Measurements from ENCODE around the gene SEC14L3. TPM values are rescaled to one million over a fixed set of nuclear protein-coding genes. Genes with fewer than 3 reads are reported as not detected.

Gene SEC14L3
- polyA plus RNA-seq, 1 of the 3 experiments (the other 2 are of a cell fraction): not detected

DNA sequence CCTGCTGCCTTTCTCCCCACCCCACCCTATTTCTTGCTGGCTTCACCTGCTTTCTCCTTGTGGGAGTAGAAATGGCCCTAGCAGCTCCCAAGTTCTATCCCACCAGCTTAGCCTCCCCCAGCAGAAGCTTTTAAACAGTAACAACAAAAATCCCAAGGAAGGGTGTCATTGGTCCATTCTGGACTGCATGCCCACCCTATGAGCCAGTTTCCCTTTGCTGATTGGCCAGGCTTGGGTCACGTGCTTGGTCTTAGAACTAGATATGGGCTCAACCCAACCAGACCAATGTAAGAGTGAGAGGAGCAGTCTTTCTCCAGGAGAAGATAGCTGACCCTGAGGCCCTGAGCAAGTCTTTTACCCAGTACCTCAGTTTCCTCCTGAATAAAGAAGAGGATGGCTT, 43.9 kb downstream of the SEC14L3 start:
- no peak overlapping the region for H3K27ac ChIP-seq (ENCODE audit: low read depth in 2 of 2, low read length in 1 of 2)
- POLR2A ChIA-PET: no interaction called here

DNA sequence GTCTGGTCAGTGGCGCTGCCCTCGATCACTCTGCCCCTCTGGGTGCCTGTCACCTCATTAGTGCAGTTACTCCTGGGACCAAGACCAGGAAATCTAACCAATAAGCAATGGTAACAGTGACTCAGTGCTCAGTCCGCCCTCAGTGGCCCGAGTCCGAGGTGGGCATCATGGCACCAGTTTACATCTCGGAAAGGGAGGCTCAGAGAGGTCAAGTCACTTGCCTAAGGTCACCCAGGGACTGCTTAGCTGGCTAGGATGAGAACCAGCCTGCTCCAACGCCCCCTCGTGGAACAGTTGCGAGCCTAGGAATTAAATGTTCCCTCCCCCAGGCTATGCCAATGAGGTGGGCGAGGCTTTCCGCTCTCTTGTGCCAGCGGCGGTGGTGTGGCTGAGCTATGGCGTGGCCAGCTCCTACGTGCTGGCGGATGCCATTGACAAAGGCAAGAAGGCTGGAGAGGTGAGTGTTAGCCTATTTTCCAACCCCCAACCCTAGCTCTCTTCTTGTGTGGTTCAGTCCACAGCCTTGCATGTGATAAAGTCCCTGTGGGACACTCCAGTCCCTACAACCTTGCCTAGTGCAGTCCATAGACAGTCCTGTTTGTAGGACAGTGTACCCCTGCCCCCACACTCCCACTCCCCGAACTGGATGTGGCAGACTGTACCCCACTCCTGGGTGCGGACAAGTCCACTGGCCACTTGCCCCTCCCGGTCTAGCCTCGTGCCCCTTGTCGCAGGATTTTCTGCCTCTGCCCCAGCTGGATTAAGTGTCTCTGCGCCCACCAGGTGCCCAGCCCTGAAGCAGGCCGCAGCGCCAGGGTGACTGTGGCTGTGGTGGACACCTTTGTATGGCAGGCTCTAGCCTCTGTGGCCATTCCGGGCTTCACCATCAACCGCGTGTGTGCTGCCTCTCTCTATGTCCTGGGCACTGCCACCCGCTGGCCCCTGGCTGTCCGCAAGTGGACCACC, 45.1 kb downstream of the SEC14L3 start:
- Histone ChIP-seq H3K4me2 (peak overlapping the region; percentile 97), H4K20me1 (ENCODE audit: insufficient read depth) (no peaks in the 10 kb centered on the region), H3K9me2 (no peaks in the 10 kb centered on the region), H3K79me2 (ENCODE audit: insufficient read depth) (no peaks in the 10 kb centered on the region), H3F3A (replicated peaks; ENCODE audit: insufficient read depth) (peaks cover 28% of the 10 kb centered on the region), H3K4me1 (ENCODE audit: control insufficient read depth in 1 of 2, insufficient read depth in 2 of 2, low read depth in 1 of 2, low read length in 1 of 2) (peaks cover 22 to 34% of the 10 kb centered on the region in 2 experiments), H3K9ac (peak overlapping the region; percentile 74), H2AFZ (ENCODE audit: low read depth) (no peak overlapping the region), H3K27me3 (ENCODE audit: insufficient read depth) (no peaks in the 10 kb centered on the region), H3K27ac (ENCODE audit: low read depth in 2 of 2, low read length in 1 of 2) (peak overlapping the region in 1 of 2 experiments; percentile 99; a peak in 1 of 4 replicates), H3K4me3 (ENCODE audit: low read depth in 2 of 2, low read length in 1 of 2) (peak overlapping the region; percentile 71 to 72), H3K9me3 (no peaks in the 10 kb centered on the region), H3K36me3 (replicated peaks in 1 of 2; ENCODE audit: control insufficient read depth in 1 of 2, insufficient read depth in 2 of 2, low read length in 1 of 2) (peaks cover 0 to 5% of the 10 kb centered on the region in 2 experiments)
- ChIA-PET CTCF (interaction anchor here (0.6 to 2.5 kb wide), 18 partner anchors 8 to 319 kb away, joined by 3 to 14 read pairs (median 4); partner anchors contain the start of genes RNF215, SEC14L2 and TCN2), POLR2A (interaction anchor here (0.7 to 0.8 kb wide), 2 partner anchors 60 to 70 kb away, joined by 3 to 4 read pairs; partner anchors contain the start of genes CCDC157 and SF3A1)
- DNase-seq: peak; percentile 86
- 73% methylated on average over 22 of the region's 29 CpGs for WGBS (ENCODE audit: low lambda C conversion rate)
- TF ChIP-seq, protein P1, sequence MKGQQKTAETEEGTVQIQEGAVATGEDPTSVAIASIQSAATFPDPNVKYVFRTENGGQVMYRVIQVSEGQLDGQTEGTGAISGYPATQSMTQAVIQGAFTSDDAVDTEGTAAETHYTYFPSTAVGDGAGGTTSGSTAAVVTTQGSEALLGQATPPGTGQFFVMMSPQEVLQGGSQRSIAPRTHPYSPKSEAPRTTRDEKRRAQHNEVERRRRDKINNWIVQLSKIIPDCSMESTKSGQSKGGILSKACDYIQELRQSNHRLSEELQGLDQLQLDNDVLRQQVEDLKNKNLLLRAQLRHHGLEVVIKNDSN (IDR thresholded peaks at IDR 0.05; ENCODE audit: borderline replicate concordance, low read depth): no peak
- TF ChIP-seq, protein P2, sequence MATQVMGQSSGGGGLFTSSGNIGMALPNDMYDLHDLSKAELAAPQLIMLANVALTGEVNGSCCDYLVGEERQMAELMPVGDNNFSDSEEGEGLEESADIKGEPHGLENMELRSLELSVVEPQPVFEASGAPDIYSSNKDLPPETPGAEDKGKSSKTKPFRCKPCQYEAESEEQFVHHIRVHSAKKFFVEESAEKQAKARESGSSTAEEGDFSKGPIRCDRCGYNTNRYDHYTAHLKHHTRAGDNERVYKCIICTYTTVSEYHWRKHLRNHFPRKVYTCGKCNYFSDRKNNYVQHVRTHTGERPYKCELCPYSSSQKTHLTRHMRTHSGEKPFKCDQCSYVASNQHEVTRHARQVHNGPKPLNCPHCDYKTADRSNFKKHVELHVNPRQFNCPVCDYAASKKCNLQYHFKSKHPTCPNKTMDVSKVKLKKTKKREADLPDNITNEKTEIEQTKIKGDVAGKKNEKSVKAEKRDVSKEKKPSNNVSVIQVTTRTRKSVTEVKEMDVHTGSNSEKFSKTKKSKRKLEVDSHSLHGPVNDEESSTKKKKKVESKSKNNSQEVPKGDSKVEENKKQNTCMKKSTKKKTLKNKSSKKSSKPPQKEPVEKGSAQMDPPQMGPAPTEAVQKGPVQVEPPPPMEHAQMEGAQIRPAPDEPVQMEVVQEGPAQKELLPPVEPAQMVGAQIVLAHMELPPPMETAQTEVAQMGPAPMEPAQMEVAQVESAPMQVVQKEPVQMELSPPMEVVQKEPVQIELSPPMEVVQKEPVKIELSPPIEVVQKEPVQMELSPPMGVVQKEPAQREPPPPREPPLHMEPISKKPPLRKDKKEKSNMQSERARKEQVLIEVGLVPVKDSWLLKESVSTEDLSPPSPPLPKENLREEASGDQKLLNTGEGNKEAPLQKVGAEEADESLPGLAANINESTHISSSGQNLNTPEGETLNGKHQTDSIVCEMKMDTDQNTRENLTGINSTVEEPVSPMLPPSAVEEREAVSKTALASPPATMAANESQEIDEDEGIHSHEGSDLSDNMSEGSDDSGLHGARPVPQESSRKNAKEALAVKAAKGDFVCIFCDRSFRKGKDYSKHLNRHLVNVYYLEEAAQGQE (IDR thresholded peaks at IDR 0.05; ENCODE audit: low read depth, low read length): no peak
- TF ChIP-seq SMC3 (IDR thresholded peaks at IDR 0.05; ENCODE audit: low read depth, low read length): peak; percentile 49
- peak; percentile 58 for TF ChIP-seq CHD2 (IDR thresholded peaks at IDR 0.05; ENCODE audit: low read length, partially characterized antibody)
- no peak for TF ChIP-seq EZH2phosphoT487 (IDR thresholded peaks at IDR 0.05; ENCODE audit: borderline replicate concordance, low read depth)
- no peak for TF ChIP-seq GABPA (IDR thresholded peaks at IDR 0.05; ENCODE audit: low read depth)
- TF ChIP-seq, protein P3, sequence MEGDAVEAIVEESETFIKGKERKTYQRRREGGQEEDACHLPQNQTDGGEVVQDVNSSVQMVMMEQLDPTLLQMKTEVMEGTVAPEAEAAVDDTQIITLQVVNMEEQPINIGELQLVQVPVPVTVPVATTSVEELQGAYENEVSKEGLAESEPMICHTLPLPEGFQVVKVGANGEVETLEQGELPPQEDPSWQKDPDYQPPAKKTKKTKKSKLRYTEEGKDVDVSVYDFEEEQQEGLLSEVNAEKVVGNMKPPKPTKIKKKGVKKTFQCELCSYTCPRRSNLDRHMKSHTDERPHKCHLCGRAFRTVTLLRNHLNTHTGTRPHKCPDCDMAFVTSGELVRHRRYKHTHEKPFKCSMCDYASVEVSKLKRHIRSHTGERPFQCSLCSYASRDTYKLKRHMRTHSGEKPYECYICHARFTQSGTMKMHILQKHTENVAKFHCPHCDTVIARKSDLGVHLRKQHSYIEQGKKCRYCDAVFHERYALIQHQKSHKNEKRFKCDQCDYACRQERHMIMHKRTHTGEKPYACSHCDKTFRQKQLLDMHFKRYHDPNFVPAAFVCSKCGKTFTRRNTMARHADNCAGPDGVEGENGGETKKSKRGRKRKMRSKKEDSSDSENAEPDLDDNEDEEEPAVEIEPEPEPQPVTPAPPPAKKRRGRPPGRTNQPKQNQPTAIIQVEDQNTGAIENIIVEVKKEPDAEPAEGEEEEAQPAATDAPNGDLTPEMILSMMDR (IDR thresholded peaks at IDR 0.05): peak; percentile 73
- TF ChIP-seq RCOR1 (IDR thresholded peaks at IDR 0.05; ENCODE audit: low read length): peak; percentile 30; the same call in 1 of the 2 replicates

More for the DNA sequence above, 43.9 kb downstream of the SEC14L3 start:
- no peak for DNase-seq
- Histone ChIP-seq H3K36me3 (replicated peaks in 1 of 2; ENCODE audit: control insufficient read depth in 1 of 2, insufficient read depth in 2 of 2, low read length in 1 of 2) (no peaks in the 10 kb centered on the region), H2AFZ (ENCODE audit: low read depth) (no peak overlapping the region), H4K20me1 (ENCODE audit: insufficient read depth) (no peaks in the 10 kb centered on the region), H3K79me2 (ENCODE audit: insufficient read depth) (no peaks in the 10 kb centered on the region), H3K27me3 (ENCODE audit: insufficient read depth) (no peaks in the 10 kb centered on the region), H3K4me3 (ENCODE audit: low read depth in 2 of 2, low read length in 1 of 2) (no peak overlapping the region), H3K4me2 (no peak overlapping the region), H3K9me3 (no peaks in the 10 kb centered on the region), H3K9me2 (no peaks in the 10 kb centered on the region), H3K4me1 (ENCODE audit: control insufficient read depth in 1 of 2, insufficient read depth in 2 of 2, low read depth in 1 of 2, low read length in 1 of 2) (peaks cover 12 to 22% of the 10 kb centered on the region in 2 experiments; a peak in 2 of 4 replicates), H3K9ac (no peak overlapping the region), H3F3A (replicated peaks; ENCODE audit: insufficient read depth) (peaks cover 16% of the 10 kb centered on the region)
- TF ChIP-seq, protein P4, sequence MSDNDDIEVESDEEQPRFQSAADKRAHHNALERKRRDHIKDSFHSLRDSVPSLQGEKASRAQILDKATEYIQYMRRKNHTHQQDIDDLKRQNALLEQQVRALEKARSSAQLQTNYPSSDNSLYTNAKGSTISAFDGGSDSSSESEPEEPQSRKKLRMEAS (IDR thresholded peaks at IDR 0.05; ENCODE audit: low read depth): no peak
- TF ChIP-seq, protein P1 (IDR thresholded peaks at IDR 0.05; ENCODE audit: borderline replicate concordance, low read depth): no peak
- no peak for TF ChIP-seq RFX5 (IDR thresholded peaks at IDR 0.05; ENCODE audit: low read length)
- no peak for TF ChIP-seq NFIC (IDR thresholded peaks at IDR 0.05; ENCODE audit: borderline replicate concordance)
- TF ChIP-seq ELF1 (IDR thresholded peaks at IDR 0.05): no peak
- TF ChIP-seq FOXM1 (IDR thresholded peaks at IDR 0.05; ENCODE audit: low read depth): no peak
- no peak for TF ChIP-seq YY1 (IDR thresholded peaks at IDR 0.05; ENCODE audit: low read depth)
- no peak for TF ChIP-seq TCF12 (IDR thresholded peaks at IDR 0.05)
- no peak for TF ChIP-seq RCOR1 (IDR thresholded peaks at IDR 0.05; ENCODE audit: low read length)
- TF ChIP-seq JUND (IDR thresholded peaks at IDR 0.05): no peak
- TF ChIP-seq, protein P5, sequence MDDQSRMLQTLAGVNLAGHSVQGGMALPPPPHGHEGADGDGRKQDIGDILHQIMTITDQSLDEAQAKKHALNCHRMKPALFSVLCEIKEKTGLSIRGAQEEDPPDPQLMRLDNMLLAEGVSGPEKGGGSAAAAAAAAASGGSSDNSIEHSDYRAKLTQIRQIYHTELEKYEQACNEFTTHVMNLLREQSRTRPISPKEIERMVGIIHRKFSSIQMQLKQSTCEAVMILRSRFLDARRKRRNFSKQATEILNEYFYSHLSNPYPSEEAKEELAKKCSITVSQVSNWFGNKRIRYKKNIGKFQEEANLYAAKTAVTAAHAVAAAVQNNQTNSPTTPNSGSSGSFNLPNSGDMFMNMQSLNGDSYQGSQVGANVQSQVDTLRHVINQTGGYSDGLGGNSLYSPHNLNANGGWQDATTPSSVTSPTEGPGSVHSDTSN (IDR thresholded peaks at IDR 0.05): no peak
- TF ChIP-seq RXRA (IDR thresholded peaks at IDR 0.05; ENCODE audit: borderline replicate concordance, low read depth): no peak
- 83% methylated on average over 1 of the region's 1 CpG for WGBS (ENCODE audit: low lambda C conversion rate)
- CTCF ChIA-PET: interaction anchor here (0.7 to 1.5 kb wide), 4 partner anchors 17 to 320 kb away, joined by 3 to 4 read pairs (median 4); no protein-coding TSS in a partner anchor

Measured in SK-N-SH (cell line).